ENCODE data around the gene HSD17B11.

GRCh38 chr4:87414816-87415215, 23.8 kb upstream of the HSD17B11 start:
- TF ChIP-seq CTCF (IDR thresholded peaks at IDR 0.05; ENCODE audit: low read depth, low read length) (no peak), POLR2A (IDR thresholded peaks at IDR 0.05; ENCODE audit: extremely low read depth, insufficient read length) (no peak), MAX (IDR thresholded peaks at IDR 0.05; ENCODE audit: low read depth, low read length) (no peak), MYC (IDR thresholded peaks at IDR 0.05; ENCODE audit: low read depth, low read length) (no peak)
